NT2/D1 (cell line): ENCODE measurements around the gene TIAM1.

Experiments
- DNase-seq: peaks from one replicate; pipeline ENCODE4 v3.0.0-alpha.2; 2011; ENCODE audit warnings: low read depth, low spot score
- H3K27me3 ChIP-seq: 2 replicates; pipeline ENCODE4 v1.6.0; 2011; ENCODE audit warnings: mild to moderate bottlenecking; ENCODE audit not compliant: insufficient read length, insufficient read depth
- H3K36me3 ChIP-seq: 2 replicates; pipeline ENCODE4 v1.6.1; 2011; ENCODE audit warnings: mild to moderate bottlenecking, low read length, mixed read lengths; ENCODE audit not compliant: insufficient read depth, insufficient read length
- H3K4me1 ChIP-seq: 2 replicates; pipeline ENCODE4 v1.5.1; 2011; ENCODE audit not compliant: insufficient read depth, insufficient read length
- H3K4me3 ChIP-seq: 2 replicates; pipeline ENCODE4 v1.5.1; 2011; ENCODE audit warnings: low read depth; ENCODE audit not compliant: insufficient read length
- H3K9ac ChIP-seq: 2 replicates; pipeline ENCODE4 v1.6.0; 2011; ENCODE audit warnings: low read depth; ENCODE audit not compliant: insufficient read length
- H3K9me3 ChIP-seq: 2 replicates; pipeline ENCODE4 v1.5.1; 2011; ENCODE audit warnings: mild to moderate bottlenecking, low read length; ENCODE audit not compliant: insufficient read depth
- SUZ12 ChIP-seq: IDR thresholded peaks from 2 replicates; pipeline ENCODE4 v1.6.1; 2011; ENCODE audit not compliant: insufficient read length, insufficient read depth; ENCODE audit errors: extremely low read depth
- YY1 ChIP-seq: IDR thresholded peaks from 2 replicates; pipeline ENCODE4 v1.6.1; 2011; ENCODE audit not compliant: insufficient read length, insufficient read depth
- ZNF274 ChIP-seq: IDR thresholded peaks from 2 replicates; pipeline ENCODE4 v1.6.1; 2011; ENCODE audit warnings: mild to moderate bottlenecking, low read depth, low read length

The TIAM1 gene

GRCh38 chr21:31366825-31367224, 22.8 kb upstream of the TIAM1 start:
- Histone ChIP-seq H3K4me3 (no peak overlapping the region), H3K4me1 (no peaks in the 10 kb centered on the region), H3K36me3 (no peaks in the 10 kb centered on the region), H3K27me3 (no peaks in the 10 kb centered on the region), H3K9ac (no peak overlapping the region), H3K9me3 (no peaks in the 10 kb centered on the region)
- no peak for DNase-seq
- TF ChIP-seq YY1, result no peak
- no peak for TF ChIP-seq ZNF274
- no peak for TF ChIP-seq SUZ12

- TF ChIP-seq SUZ12 (no peak), ZNF274 (no peak), YY1 (no peak)
- no peak for DNase-seq
- H3K9me3 ChIP-seq, result peaks cover 7% of the 10 kb centered on the region; the same call in 1 of the 2 replicates
- no peaks in the 10 kb centered on the region for H3K4me1 ChIP-seq
- no peak overlapping the region for H3K4me3 ChIP-seq
- no peaks in the 10 kb centered on the region for H3K27me3 ChIP-seq
- no peak overlapping the region for H3K9ac ChIP-seq
- H3K36me3 ChIP-seq, result no peaks in the 10 kb centered on the region
Observed at GRCh38 chr21:31364253-31364945, 20.3 kb upstream of the TIAM1 start.

GRCh38 chr21:31363720-31364119, 19.7 kb upstream of the TIAM1 start:
- Histone ChIP-seq H3K9ac (no peak overlapping the region), H3K27me3 (no peaks in the 10 kb centered on the region), H3K36me3 (no peaks in the 10 kb centered on the region), H3K9me3 (peaks cover 7% of the 10 kb centered on the region; the same call in 1 of the 2 replicates), H3K4me3 (no peak overlapping the region), H3K4me1 (no peaks in the 10 kb centered on the region)
- TF ChIP-seq ZNF274 (no peak), YY1 (no peak), SUZ12 (no peak)
- DNase-seq, result no peak

GRCh38 chr21:31360717-31361116, 16.7 kb upstream of the TIAM1 start:
- no peak overlapping the region for H3K9ac ChIP-seq
- H3K27me3 ChIP-seq, result no peaks in the 10 kb centered on the region
- TF ChIP-seq SUZ12, result no peak
- no peak for DNase-seq
- H3K36me3 ChIP-seq, result no peaks in the 10 kb centered on the region
- peaks cover 7% of the 10 kb centered on the region; the same call in 1 of the 2 replicates for H3K9me3 ChIP-seq
- no peak overlapping the region for H3K4me3 ChIP-seq
- H3K4me1 ChIP-seq, result no peaks in the 10 kb centered on the region

- H3K4me3 ChIP-seq, result no peak overlapping the region
- no peaks in the 10 kb centered on the region for H3K36me3 ChIP-seq
- H3K4me1 ChIP-seq, result peaks cover 5% of the 10 kb centered on the region
- peaks cover 7% of the 10 kb centered on the region; the same call in 1 of the 2 replicates for H3K9me3 ChIP-seq
- no peak overlapping the region for H3K9ac ChIP-seq
- no peak for DNase-seq
- TF ChIP-seq YY1 (no peak), ZNF274 (no peak), SUZ12 (no peak)
- H3K27me3 ChIP-seq, result no peaks in the 10 kb centered on the region
Observed at GRCh38 chr21:31358158-31358557, 14.1 kb upstream of the TIAM1 start.

- TF ChIP-seq ZNF274, result no peak
- TF ChIP-seq YY1, result no peak
- no peak for TF ChIP-seq SUZ12
- Histone ChIP-seq H3K4me1 (peaks cover 5% of the 10 kb centered on the region), H3K4me3 (no peak overlapping the region)
Observed at GRCh38 chr21:31356440-31356839, 12.4 kb upstream of the TIAM1 start.

GRCh38 chr21:31354604-31355443, 10.8 kb upstream of the TIAM1 start:
- no peaks in the 10 kb centered on the region for H3K36me3 ChIP-seq
- no peak for DNase-seq
- peaks cover 5% of the 10 kb centered on the region for H3K4me1 ChIP-seq
- no peaks in the 10 kb centered on the region for H3K27me3 ChIP-seq
- H3K9ac ChIP-seq, result no peak overlapping the region
- peaks cover 1% of the 10 kb centered on the region; the same call in 1 of the 2 replicates for H3K9me3 ChIP-seq
- no peak overlapping the region for H3K4me3 ChIP-seq
- TF ChIP-seq ZNF274 (no peak), YY1 (no peak), SUZ12 (no peak)

More at GRCh38 chr21:31356440-31356839, 12.4 kb upstream of the TIAM1 start:
- DNase-seq, result no peak
- H3K27me3 ChIP-seq, result no peaks in the 10 kb centered on the region
- H3K9ac ChIP-seq, result no peak overlapping the region
- H3K9me3 ChIP-seq, result peaks cover 7% of the 10 kb centered on the region; the same call in 1 of the 2 replicates
- no peaks in the 10 kb centered on the region for H3K36me3 ChIP-seq
